Spinal cord (tissue), 10 donors: ENCODE measurements around the gene CYP11A1. TPM values are rescaled to one million over a fixed set of nuclear protein-coding genes. Genes with fewer than 3 reads are reported as not detected.

Experiments
- DNase-seq, 6 donors: peaks; one replicate each; pipeline versions ENCODE4 v3.0.0 to v3.0.0-alpha.2; 2013 to 2015; ENCODE audit warnings: low spot score in 6 of 6, low read depth in 4 of 6
- H3K27ac ChIP-seq: one replicate; pipeline ENCODE4 v1.5.1; 2013; ENCODE audit warnings: low read depth, low read length, control low read depth
- H3K27me3 ChIP-seq: one replicate; pipeline ENCODE4 v1.6.1; 2013; ENCODE audit warnings: low read length; ENCODE audit not compliant: control insufficient read depth, insufficient read depth
- H3K36me3 ChIP-seq: one replicate; pipeline ENCODE4 v1.6.1; 2013; ENCODE audit warnings: low read length; ENCODE audit not compliant: control insufficient read depth, insufficient read depth
- H3K4me1 ChIP-seq: one replicate; pipeline ENCODE4 v1.6.1; 2013; ENCODE audit warnings: low read length; ENCODE audit not compliant: control insufficient read depth, insufficient read depth
- H3K4me3 ChIP-seq: one replicate; pipeline ENCODE4 v1.5.1; 2013; ENCODE audit warnings: low read depth, low read length, control low read depth
- H3K9me3 ChIP-seq: one replicate; pipeline ENCODE4 v1.6.1; 2013; ENCODE audit warnings: low read length; ENCODE audit not compliant: control insufficient read depth, insufficient read depth
- WGBS: methylation state at CpG from one replicate; pipeline ENCODE4 v1.1.5; 2013; ENCODE audit warnings: missing lambda C conversion rate; ENCODE audit not compliant: insufficient coverage; 5-methylcytosine and 5-hydroxymethylcytosine counted together
- polyA plus RNA-seq, 2 donors: library from polyadenylated mRNA; unstranded; fragments of 120-200 nt; gene quantifications; one replicate each; pipeline ENCODE4 v1.2.1, GENCODE V29; 2013; ENCODE audit not compliant: insufficient read length in 2 of 2
- total RNA-seq, 2 donors: library from RNA; depleted of rRNA in 1 of 2; stranded (reverse); fragments of 120-200 nt in 1 of 2; fragments of >200 nt in 1 of 2; gene quantifications; one replicate each; pipeline versions ENCODE4 v1.2.3 to v1.2.4, GENCODE V29; 2013 to 2014
- donor health status: healthy.

CYP11A1 gene
- total and polyA plus RNA-seq, 4 donors, result 0.89 to 2.1 (median 1.8) TPM

DNA sequence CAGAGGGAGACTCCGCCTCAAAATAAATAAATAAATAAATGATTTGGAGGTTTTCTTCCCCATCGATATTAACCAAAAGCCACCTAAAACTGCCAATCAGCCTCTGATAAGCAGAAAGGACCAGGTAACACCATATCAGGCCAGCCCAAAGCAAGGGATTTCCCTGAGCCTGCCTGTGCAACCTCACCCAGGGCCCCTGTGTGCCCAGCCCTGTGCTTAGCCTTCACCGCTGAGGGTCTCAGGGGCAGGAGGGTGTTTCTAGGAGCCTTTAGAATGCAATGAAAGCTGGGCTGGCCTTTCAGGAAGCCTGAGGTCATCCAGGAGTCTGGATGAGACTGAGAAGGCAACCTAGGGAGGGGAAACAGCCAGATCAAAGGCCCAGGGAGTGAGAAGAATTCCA lies 35.4 kb downstream of the CYP11A1 start:
- Histone ChIP-seq H3K27me3 (no peaks in the 10 kb centered on the region), H3K36me3 (no peaks in the 10 kb centered on the region), H3K9me3 (no peaks in the 10 kb centered on the region), H3K4me3 (no peak overlapping the region), H3K4me1 (peaks cover 15% of the 10 kb centered on the region), H3K27ac (no peak overlapping the region)
- no peak for DNase-seq
- WGBS, result 80% methylated on average over 1 of the region's 3 CpGs

DNA sequence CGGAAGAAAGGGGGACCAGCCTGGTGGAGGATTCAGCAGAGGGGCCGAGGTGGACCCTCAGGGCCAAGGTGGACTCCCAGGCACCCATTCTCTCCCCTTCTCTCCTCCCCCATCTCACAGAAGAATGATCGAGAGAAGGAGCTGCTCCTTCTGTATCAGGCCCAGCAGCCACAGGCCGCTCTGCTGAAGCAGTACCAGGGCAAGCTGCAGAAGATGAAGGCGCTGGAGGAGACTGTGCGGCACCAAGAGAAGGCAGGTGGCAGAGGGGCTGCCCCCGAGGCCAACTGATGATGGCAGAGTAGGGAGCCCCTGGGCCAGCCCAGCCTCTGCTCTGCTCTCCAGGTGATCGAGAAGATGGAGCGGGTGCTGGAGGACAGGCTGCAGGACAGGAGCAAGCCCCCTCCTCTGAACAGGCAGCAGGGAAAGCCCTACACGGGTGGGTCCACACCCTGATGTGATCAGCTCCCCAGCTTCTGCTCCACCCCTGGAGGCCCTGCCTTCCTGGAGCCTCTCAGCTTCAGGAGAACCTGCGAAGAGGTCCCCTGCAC lies 36.5 kb downstream of the CYP11A1 start:
- H3K4me3 ChIP-seq, result no peak overlapping the region
- no peaks in the 10 kb centered on the region for H3K9me3 ChIP-seq
- H3K4me1 ChIP-seq, result peaks cover 21% of the 10 kb centered on the region
- DNase-seq, result no peak
- H3K27me3 ChIP-seq, result no peaks in the 10 kb centered on the region
- WGBS, result 87% methylated on average over 8 of the region's 11 CpGs
- H3K36me3 ChIP-seq, result no peaks in the 10 kb centered on the region
- no peak overlapping the region for H3K27ac ChIP-seq

GRCh38 chr15:74328331-74329056 lies 39.0 kb downstream of the CYP11A1 start:
- Histone ChIP-seq H3K36me3 (no peaks in the 10 kb centered on the region), H3K27me3 (no peaks in the 10 kb centered on the region), H3K4me1 (peaks cover 21% of the 10 kb centered on the region), H3K9me3 (no peaks in the 10 kb centered on the region), H3K4me3 (no peak overlapping the region), H3K27ac (no peak overlapping the region)
- WGBS, result 64% methylated on average over 8 of the region's 10 CpGs
- no peak for DNase-seq

GRCh38 chr15:74327756-74328155 lies 39.7 kb downstream of the CYP11A1 start:
- 36% methylated on average over 6 of the region's 6 CpGs for WGBS
- DNase-seq, result peak in 1 of 6 donors; percentile 60
- Histone ChIP-seq H3K27me3 (no peaks in the 10 kb centered on the region), H3K27ac (no peak overlapping the region), H3K4me3 (no peak overlapping the region), H3K9me3 (no peaks in the 10 kb centered on the region), H3K4me1 (peaks cover 21% of the 10 kb centered on the region), H3K36me3 (no peaks in the 10 kb centered on the region)

DNA sequence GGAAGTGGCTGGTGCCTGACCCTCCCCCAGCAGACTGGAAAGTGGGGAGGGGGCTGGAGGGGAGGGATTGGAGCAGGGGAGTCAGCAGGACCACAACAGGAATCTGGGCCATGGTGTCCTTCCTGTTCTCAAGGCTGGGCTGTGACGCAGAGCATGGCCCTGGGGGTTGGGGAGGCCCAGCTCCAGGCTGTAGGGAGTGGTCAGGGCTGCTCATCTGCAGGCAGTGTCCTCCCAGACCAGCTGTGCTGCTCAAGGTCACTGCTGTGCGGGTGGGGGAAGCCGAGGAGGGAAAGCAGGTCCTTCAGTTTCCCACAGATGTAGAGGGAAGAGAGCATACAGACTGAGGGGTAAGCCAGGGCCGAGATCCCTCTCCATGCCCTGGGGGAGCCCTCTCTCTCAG lies 40.7 kb downstream of the CYP11A1 start:
- WGBS, result 55% methylated on average over 3 of the region's 4 CpGs
- no peaks in the 10 kb centered on the region for H3K9me3 ChIP-seq
- no peaks in the 10 kb centered on the region for H3K27me3 ChIP-seq
- DNase-seq, result peak in 1 of 6 donors; percentile 19
- no peak overlapping the region for H3K27ac ChIP-seq
- H3K4me1 ChIP-seq, result peaks cover 21% of the 10 kb centered on the region
- no peaks in the 10 kb centered on the region for H3K36me3 ChIP-seq
- no peak overlapping the region for H3K4me3 ChIP-seq

GRCh38 chr15:74324714-74325113 lies 42.7 kb downstream of the CYP11A1 start:
- DNase-seq, result no peak
- Histone ChIP-seq H3K27me3 (no peaks in the 10 kb centered on the region), H3K27ac (no peak overlapping the region), H3K9me3 (no peaks in the 10 kb centered on the region), H3K36me3 (no peaks in the 10 kb centered on the region), H3K4me1 (peaks cover 32% of the 10 kb centered on the region), H3K4me3 (no peak overlapping the region)
- WGBS, result 54% methylated on average over 3 of the region's 3 CpGs

GRCh38 chr15:74322558-74323180 lies 44.8 kb downstream of the CYP11A1 start:
- DNase-seq, result peak in 2 of 6 donors; percentile 87 to 90
- Histone ChIP-seq H3K27ac (no peak overlapping the region), H3K27me3 (no peaks in the 10 kb centered on the region), H3K4me1 (peaks cover 41% of the 10 kb centered on the region), H3K36me3 (no peaks in the 10 kb centered on the region), H3K9me3 (no peaks in the 10 kb centered on the region), H3K4me3 (no peak overlapping the region)
- 35% methylated on average over 5 of the region's 6 CpGs for WGBS

DNA sequence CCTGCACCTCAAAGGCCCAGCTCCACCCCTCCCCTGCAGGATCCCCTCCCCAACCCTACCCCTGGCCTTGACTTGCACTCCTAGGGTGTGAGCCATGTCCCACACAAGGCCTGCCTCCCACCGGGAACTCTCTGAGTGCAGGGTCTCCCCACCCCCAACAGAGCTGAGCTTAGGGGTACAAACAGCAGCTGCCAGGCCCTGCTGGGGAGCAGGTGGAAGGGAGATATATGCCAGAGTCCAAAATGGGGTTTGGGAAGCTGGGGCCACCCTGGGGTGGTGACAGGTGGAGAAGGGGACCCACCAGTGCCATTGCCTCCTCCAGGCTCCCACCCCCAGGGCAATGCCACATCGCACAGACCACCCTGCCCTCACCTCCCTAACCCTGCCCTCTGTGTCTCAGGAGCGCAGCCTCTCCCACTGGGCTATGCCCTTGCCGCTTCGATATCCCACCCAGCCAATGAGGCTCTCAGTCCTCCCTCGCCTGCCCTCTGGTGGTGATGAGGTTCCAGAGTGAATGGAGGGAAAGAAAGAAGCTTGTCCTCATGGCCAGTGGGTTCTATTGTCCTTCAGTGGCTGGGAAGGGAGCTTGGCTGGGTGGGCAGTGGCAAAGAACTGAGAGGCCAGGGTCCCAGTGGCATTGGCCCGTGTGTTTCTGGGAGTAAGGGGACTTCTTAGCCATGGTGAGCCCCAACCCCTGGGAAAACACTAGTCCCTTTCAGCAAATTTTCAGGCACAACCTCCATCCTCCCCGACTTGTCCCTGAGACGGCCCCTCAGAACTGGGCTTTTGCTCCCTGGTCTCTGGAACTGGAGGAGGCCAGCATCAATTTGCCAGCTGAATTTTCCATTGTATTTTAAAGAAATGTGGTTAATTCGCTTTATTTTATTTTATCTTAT lies 46.8 kb downstream of the CYP11A1 start:
- H3K27me3 ChIP-seq, result no peaks in the 10 kb centered on the region
- no peaks in the 10 kb centered on the region for H3K9me3 ChIP-seq
- WGBS, result 50% methylated on average over 2 of the region's 10 CpGs
- peak overlapping the region; percentile 33 for H3K27ac ChIP-seq
- no peaks in the 10 kb centered on the region for H3K36me3 ChIP-seq
- H3K4me1 ChIP-seq, result peaks cover 51% of the 10 kb centered on the region
- peak in 2 of 6 donors; percentile 91 to 92 for DNase-seq
- H3K4me3 ChIP-seq, result no peak overlapping the region

DNA sequence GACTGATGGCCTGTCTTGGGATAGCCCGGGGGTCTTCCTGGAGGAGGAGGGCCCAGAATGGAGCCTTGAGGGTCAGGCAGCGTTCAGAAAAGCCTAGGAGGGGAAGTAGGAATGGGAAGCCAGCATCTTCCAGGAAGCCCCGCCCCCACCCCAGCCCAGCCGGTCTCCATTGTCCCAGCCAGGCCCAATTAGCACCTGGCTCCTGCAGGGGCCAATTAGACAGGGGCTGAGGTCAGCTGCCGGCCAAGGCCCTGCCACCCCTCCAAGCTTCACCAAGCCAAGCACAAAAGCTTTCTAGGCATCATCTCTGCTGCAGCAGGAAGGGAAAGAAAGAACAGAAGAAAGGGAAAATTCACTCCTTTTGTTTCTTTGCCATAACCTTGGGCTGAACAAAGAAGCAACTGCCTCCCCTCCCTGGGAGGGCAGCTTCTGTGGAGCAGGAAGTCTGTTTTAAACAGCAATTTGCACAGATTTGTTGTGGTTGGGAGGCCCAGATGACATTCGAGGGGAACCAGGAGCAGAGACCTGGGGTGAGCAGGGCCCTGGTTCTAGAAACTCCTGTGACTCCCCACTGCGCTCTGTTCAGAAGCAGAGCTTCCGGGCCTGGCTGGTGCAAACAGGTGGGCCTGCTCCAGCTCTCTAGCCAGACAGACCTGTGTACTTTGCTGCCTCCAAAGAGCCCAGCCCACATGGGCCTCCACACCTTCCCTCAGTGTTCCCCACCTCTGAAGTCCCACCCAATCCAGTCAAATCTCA lies 47.7 kb downstream of the CYP11A1 start:
- peak in 1 of 6 donors; percentile 52 for DNase-seq
- Histone ChIP-seq H3K27ac (peak overlapping the region; percentile 54), H3K4me1 (peaks cover 59% of the 10 kb centered on the region), H3K4me3 (no peak overlapping the region), H3K27me3 (no peaks in the 10 kb centered on the region), H3K9me3 (no peaks in the 10 kb centered on the region), H3K36me3 (no peaks in the 10 kb centered on the region)
- 45% methylated on average over 5 of the region's 8 CpGs for WGBS
